Smooth muscle cell (in vitro differentiated cells): ENCODE measurements around the gene SLX4IP. TPM values are rescaled to one million over a fixed set of nuclear protein-coding genes. Genes with fewer than 3 reads are reported as not detected.

Source experiments
- DNase-seq: peaks from one replicate; lab custom pipeline; 2025; ENCODE audit not compliant: unreplicated experiment; lab: John Stamatoyannopoulos, UW
- H2AFZ ChIP-seq: fragments of 200-600 bp; sonication (generic); 2 replicates; pipeline ENCODE4 v1.6.0; 2016; ENCODE audit warnings: antibody characterized with exemption, low read depth, mild to moderate bottlenecking
- H3F3A ChIP-seq: fragments of 200-600 bp; sonication (generic); 2 replicates; pipeline ENCODE4 v1.6.0; 2017; ENCODE audit warnings: antibody characterized with exemption, low read depth
- H3K27ac ChIP-seq: fragments of 200-600 bp; sonication (generic); 2 replicates; pipeline ENCODE4 v1.5.1; 2016; ENCODE audit warnings: low read depth, mild to moderate bottlenecking
- H3K27me3 ChIP-seq: fragments of 200-600 bp; sonication (generic); 2 replicates; pipeline ENCODE4 v1.6.1; 2016; ENCODE audit warnings: low read depth, mild to moderate bottlenecking
- H3K36me3 ChIP-seq: fragments of 200-600 bp; sonication (generic); 2 replicates; pipeline ENCODE4 v1.5.1; 2016; ENCODE audit warnings: low read depth
- H3K4me1 ChIP-seq: fragments of 200-600 bp; sonication (generic); 2 replicates; pipeline ENCODE4 v1.5.1; 2016; ENCODE audit warnings: low read depth
- H3K4me2 ChIP-seq: fragments of 200-600 bp; sonication (generic); 2 replicates; pipeline ENCODE4 v1.6.0; 2016; ENCODE audit warnings: mild to moderate bottlenecking
- H3K4me3 ChIP-seq: fragments of 200-600 bp; sonication (generic); 2 replicates; pipeline ENCODE4 v1.5.1; 2016; ENCODE audit warnings: mild to moderate bottlenecking
- H3K79me2 ChIP-seq: fragments of 200-600 bp; sonication (generic); 2 replicates; pipeline ENCODE4 v1.6.0; 2016; ENCODE audit warnings: low read depth, mild to moderate bottlenecking
- H3K9ac ChIP-seq: fragments of 200-600 bp; sonication (generic); 2 replicates; pipeline ENCODE4 v1.6.0; 2016; ENCODE audit warnings: low read depth
- H3K9me3 ChIP-seq: fragments of 200-600 bp; sonication (generic); replicated peaks from 2 replicates; pipeline ENCODE4 v1.5.1; 2016; ENCODE audit warnings: low read depth
- H4K20me1 ChIP-seq: fragments of 200-600 bp; sonication (generic); 2 replicates; pipeline ENCODE4 v1.6.0; 2016; ENCODE audit warnings: low read depth
- WGBS: methylation state at CpG from one replicate; pipeline ENCODE4 v1.1.7; 2016; ENCODE audit warnings: low lambda C conversion rate; 5-methylcytosine and 5-hydroxymethylcytosine counted together
- polyA plus RNA-seq: library from polyadenylated mRNA; unstranded; fragments of >200 nt; fragmentation: Nextera tagmentation; extraction: Ambion mirVana; gene quantifications from 2 replicates; pipeline ENCODE4 v1.2.1, GENCODE V29; 2016
- total RNA-seq: library from RNA; depleted of rRNA; stranded (reverse); fragments of >200 nt; gene quantifications from 2 replicates; pipeline ENCODE4 v1.2.3, GENCODE V29; 2014
- TF ChIP-seq, protein P1 (sequence below): fragments of 200-600 bp; sonication (generic); IDR thresholded peaks from 2 replicates; pipeline ENCODE4 v1.5.1; 2017; ENCODE audit warnings: borderline replicate concordance, mild to moderate bottlenecking, antibody characterized with exemption; ENCODE audit not compliant: insufficient read depth, poor library complexity, severe bottlenecking

Gene SLX4IP
- total and polyA plus RNA-seq, 2 experiments from 2014 or later = 1.2 to 6.2 TPM

DNA sequence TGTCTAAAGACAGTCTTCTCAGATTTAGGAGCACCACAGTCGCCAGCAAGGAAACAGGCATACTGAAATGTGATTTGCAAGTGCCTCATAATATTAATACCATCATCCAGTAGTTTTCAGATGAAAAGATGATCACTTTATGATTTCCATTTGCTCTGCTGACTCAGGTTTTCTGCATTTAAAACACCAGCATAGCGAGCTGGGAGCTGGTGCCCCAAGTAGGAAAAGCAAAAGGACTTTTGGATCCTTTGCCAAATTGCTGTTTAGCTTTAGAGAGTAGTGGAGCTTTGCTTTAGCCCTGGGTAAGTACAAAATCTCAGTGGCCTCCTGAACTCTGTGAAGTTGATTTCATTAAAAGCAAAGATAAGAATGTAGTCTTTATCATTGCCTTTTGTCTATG is 160.2 kb downstream of the SLX4IP start:
- no peaks in the 10 kb centered on the region for H3K79me2 ChIP-seq
- no peaks in the 10 kb centered on the region for H3K27me3 ChIP-seq
- TF ChIP-seq, protein P1, sequence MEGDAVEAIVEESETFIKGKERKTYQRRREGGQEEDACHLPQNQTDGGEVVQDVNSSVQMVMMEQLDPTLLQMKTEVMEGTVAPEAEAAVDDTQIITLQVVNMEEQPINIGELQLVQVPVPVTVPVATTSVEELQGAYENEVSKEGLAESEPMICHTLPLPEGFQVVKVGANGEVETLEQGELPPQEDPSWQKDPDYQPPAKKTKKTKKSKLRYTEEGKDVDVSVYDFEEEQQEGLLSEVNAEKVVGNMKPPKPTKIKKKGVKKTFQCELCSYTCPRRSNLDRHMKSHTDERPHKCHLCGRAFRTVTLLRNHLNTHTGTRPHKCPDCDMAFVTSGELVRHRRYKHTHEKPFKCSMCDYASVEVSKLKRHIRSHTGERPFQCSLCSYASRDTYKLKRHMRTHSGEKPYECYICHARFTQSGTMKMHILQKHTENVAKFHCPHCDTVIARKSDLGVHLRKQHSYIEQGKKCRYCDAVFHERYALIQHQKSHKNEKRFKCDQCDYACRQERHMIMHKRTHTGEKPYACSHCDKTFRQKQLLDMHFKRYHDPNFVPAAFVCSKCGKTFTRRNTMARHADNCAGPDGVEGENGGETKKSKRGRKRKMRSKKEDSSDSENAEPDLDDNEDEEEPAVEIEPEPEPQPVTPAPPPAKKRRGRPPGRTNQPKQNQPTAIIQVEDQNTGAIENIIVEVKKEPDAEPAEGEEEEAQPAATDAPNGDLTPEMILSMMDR = no peak
- no peaks in the 10 kb centered on the region for H3K9me3 ChIP-seq
- H3K4me1 ChIP-seq = peaks cover 10% of the 10 kb centered on the region
- WGBS = 81% methylated on average over 2 of the region's 2 CpGs
- no peak overlapping the region for H2AFZ ChIP-seq
- no peak overlapping the region for H3K4me3 ChIP-seq
- H4K20me1 ChIP-seq = no peaks in the 10 kb centered on the region
- H3K4me2 ChIP-seq = no peak overlapping the region
- H3K27ac ChIP-seq = no peak overlapping the region
- H3K36me3 ChIP-seq = no peaks in the 10 kb centered on the region
- no peak overlapping the region for H3K9ac ChIP-seq
- peaks cover 8% of the 10 kb centered on the region for H3F3A ChIP-seq
- DNase-seq = no peak

DNA sequence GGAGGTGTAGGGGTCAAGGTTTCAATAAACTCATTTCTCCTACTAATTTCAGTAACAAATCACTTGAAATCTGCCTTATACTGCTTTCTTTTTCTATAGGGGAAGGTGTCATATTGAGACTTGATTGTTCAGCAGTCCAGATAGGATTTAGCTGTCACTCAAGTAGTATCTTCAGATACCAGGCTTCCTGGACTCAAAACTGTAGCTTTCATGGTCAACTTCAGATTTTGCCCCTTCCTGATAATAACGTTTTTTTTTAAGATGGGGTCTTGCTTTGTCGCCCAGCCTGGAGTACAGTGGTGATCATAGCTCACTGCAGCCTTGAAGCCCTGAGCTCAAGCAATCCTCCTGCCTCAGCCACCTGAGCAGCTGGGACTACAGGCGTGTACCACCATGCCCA is 160.9 kb downstream of the SLX4IP start:
- Histone ChIP-seq H3K4me3 (no peak overlapping the region), H3K79me2 (no peaks in the 10 kb centered on the region), H4K20me1 (no peaks in the 10 kb centered on the region), H3K27me3 (no peaks in the 10 kb centered on the region), H3K9ac (no peak overlapping the region), H3K4me2 (no peak overlapping the region), H2AFZ (no peak overlapping the region), H3K27ac (peak overlapping the region; percentile 68), H3K4me1 (peaks cover 10% of the 10 kb centered on the region), H3K36me3 (no peaks in the 10 kb centered on the region), H3F3A (peaks cover 8% of the 10 kb centered on the region), H3K9me3 (no peaks in the 10 kb centered on the region)
- TF ChIP-seq, protein P1 = no peak
- WGBS = 95% methylated on average over 3 of the region's 3 CpGs
- DNase-seq = no peak

DNA sequence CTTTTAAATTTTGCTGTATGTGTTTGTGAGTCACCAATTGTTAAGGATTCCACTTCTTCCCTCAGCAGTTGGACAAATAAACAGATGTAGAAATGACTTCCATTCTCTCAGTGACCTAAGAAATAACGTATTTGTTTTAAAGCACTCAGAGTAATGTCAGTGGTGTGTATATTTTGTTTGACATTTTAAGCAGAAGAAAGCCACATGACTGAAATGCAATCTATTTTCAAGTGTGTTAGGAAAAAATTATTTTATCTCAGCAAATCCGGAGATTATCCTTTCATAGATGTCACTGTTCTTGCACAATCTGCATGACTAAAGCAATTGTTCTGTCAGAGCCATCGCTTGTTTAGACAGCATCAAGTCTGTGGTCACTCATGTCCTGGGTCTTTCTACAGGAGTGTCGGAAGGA is 161.6 kb downstream of the SLX4IP start:
- no peaks in the 10 kb centered on the region for H3K9me3 ChIP-seq
- WGBS = 18% methylated on average over 4 of the region's 4 CpGs
- H3K4me2 ChIP-seq = peak overlapping the region; percentile 63
- peak overlapping the region; percentile 68 for H3K27ac ChIP-seq
- DNase-seq = no peak
- H3F3A ChIP-seq = peaks cover 10% of the 10 kb centered on the region
- no peak overlapping the region for H3K4me3 ChIP-seq
- H4K20me1 ChIP-seq = no peaks in the 10 kb centered on the region
- TF ChIP-seq, protein P1 = no peak
- no peak overlapping the region for H3K9ac ChIP-seq
- no peaks in the 10 kb centered on the region for H3K27me3 ChIP-seq
- no peaks in the 10 kb centered on the region for H3K36me3 ChIP-seq
- no peak overlapping the region for H2AFZ ChIP-seq
- H3K79me2 ChIP-seq = no peaks in the 10 kb centered on the region
- H3K4me1 ChIP-seq = peaks cover 10% of the 10 kb centered on the region

DNA sequence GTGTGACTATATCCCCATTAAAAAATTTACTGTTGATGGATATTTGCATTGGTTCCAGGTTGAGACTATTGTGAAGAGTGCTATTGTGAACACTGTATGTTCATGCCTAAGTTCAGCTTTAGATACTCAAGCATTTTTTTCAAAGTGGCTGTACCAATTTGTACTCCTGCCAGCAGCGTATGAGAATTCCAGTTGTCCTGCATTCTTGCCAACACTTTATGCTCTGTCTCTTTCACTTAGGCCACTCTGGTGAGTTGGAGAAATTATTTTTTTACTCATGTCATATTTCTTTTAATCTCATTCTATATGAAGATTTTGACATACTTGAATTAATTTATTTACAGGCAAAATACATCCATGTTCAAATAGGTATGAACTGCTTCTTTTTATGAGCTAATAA is 162.5 kb downstream of the SLX4IP start:
- Histone ChIP-seq H4K20me1 (no peaks in the 10 kb centered on the region), H3K9me3 (no peaks in the 10 kb centered on the region), H2AFZ (no peak overlapping the region), H3K4me1 (peaks cover 12% of the 10 kb centered on the region), H3K36me3 (no peaks in the 10 kb centered on the region), H3K27ac (no peak overlapping the region), H3K9ac (no peak overlapping the region), H3K79me2 (no peaks in the 10 kb centered on the region), H3K4me2 (no peak overlapping the region), H3K4me3 (no peak overlapping the region), H3F3A (peaks cover 12% of the 10 kb centered on the region), H3K27me3 (no peaks in the 10 kb centered on the region)
- 91% methylated on average over 1 of the region's 1 CpG for WGBS
- TF ChIP-seq, protein P1 = no peak
- DNase-seq = no peak
